Smooth muscle cell (in vitro differentiated cells): Measurements from ENCODE around the gene SPATA33. TPM values are rescaled to one million over a fixed set of nuclear protein-coding genes. Genes with fewer than 3 reads are reported as not detected.

ENCODE experiments used
- DNase-seq: peaks from one replicate; lab custom pipeline; 2025; ENCODE audit not compliant: unreplicated experiment; lab: John Stamatoyannopoulos, UW
- H2AFZ ChIP-seq: fragments of 200-600 bp; sonication (generic); 2 replicates; pipeline ENCODE4 v1.6.0; 2016; ENCODE audit warnings: antibody characterized with exemption, low read depth, mild to moderate bottlenecking
- H3F3A ChIP-seq: fragments of 200-600 bp; sonication (generic); 2 replicates; pipeline ENCODE4 v1.6.0; 2017; ENCODE audit warnings: antibody characterized with exemption, low read depth
- H3K27ac ChIP-seq: fragments of 200-600 bp; sonication (generic); 2 replicates; pipeline ENCODE4 v1.5.1; 2016; ENCODE audit warnings: low read depth, mild to moderate bottlenecking
- H3K27me3 ChIP-seq: fragments of 200-600 bp; sonication (generic); 2 replicates; pipeline ENCODE4 v1.6.1; 2016; ENCODE audit warnings: low read depth, mild to moderate bottlenecking
- H3K36me3 ChIP-seq: fragments of 200-600 bp; sonication (generic); 2 replicates; pipeline ENCODE4 v1.5.1; 2016; ENCODE audit warnings: low read depth
- H3K4me1 ChIP-seq: fragments of 200-600 bp; sonication (generic); 2 replicates; pipeline ENCODE4 v1.5.1; 2016; ENCODE audit warnings: low read depth
- H3K4me2 ChIP-seq: fragments of 200-600 bp; sonication (generic); 2 replicates; pipeline ENCODE4 v1.6.0; 2016; ENCODE audit warnings: mild to moderate bottlenecking
- H3K4me3 ChIP-seq: fragments of 200-600 bp; sonication (generic); 2 replicates; pipeline ENCODE4 v1.5.1; 2016; ENCODE audit warnings: mild to moderate bottlenecking
- H3K79me2 ChIP-seq: fragments of 200-600 bp; sonication (generic); 2 replicates; pipeline ENCODE4 v1.6.0; 2016; ENCODE audit warnings: low read depth, mild to moderate bottlenecking
- H3K9ac ChIP-seq: fragments of 200-600 bp; sonication (generic); 2 replicates; pipeline ENCODE4 v1.6.0; 2016; ENCODE audit warnings: low read depth
- H3K9me3 ChIP-seq: fragments of 200-600 bp; sonication (generic); replicated peaks from 2 replicates; pipeline ENCODE4 v1.5.1; 2016; ENCODE audit warnings: low read depth
- H4K20me1 ChIP-seq: fragments of 200-600 bp; sonication (generic); 2 replicates; pipeline ENCODE4 v1.6.0; 2016; ENCODE audit warnings: low read depth
- CTCF ChIP-seq: fragments of 200-600 bp; sonication (generic); IDR thresholded peaks from 2 replicates; pipeline ENCODE4 v1.5.1; 2017; ENCODE audit warnings: borderline replicate concordance, mild to moderate bottlenecking, antibody characterized with exemption; ENCODE audit not compliant: insufficient read depth, poor library complexity, severe bottlenecking
- WGBS: methylation state at CpG from one replicate; pipeline ENCODE4 v1.1.7; 2016; ENCODE audit warnings: low lambda C conversion rate; 5-methylcytosine and 5-hydroxymethylcytosine counted together
- polyA plus RNA-seq: library from polyadenylated mRNA; unstranded; fragments of >200 nt; fragmentation: Nextera tagmentation; extraction: Ambion mirVana; gene quantifications from 2 replicates; pipeline ENCODE4 v1.2.1, GENCODE V29; 2016
- total RNA-seq: library from RNA; depleted of rRNA; stranded (reverse); fragments of >200 nt; gene quantifications from 2 replicates; pipeline ENCODE4 v1.2.3, GENCODE V29; 2014

Gene SPATA33
- total and polyA plus RNA-seq, 2 experiments from 2014 or later: 4.0 to 8.1 TPM

- peaks cover 19% of the 10 kb centered on the region for H3K79me2 ChIP-seq
Observed at GRCh38 chr16:89685916-89686315, 28.3 kb downstream of the SPATA33 start.

GRCh38 chr16:89686520-89687091 is 29.0 kb downstream of the SPATA33 start, which contains the start of gene CDK10:
Gene CDK10 (plus strand): TSS chr16:89686689. CDS start chr16:89686711, 22 bp downstream.
- H3K36me3 ChIP-seq: no peaks in the 10 kb centered on the region
- no peaks in the 10 kb centered on the region for H4K20me1 ChIP-seq
- H2AFZ ChIP-seq: peak within 1 kb of the TSS; percentile 96
- peak within 1 kb of the TSS; percentile 98 for H3K4me2 ChIP-seq
- peak within 1 kb of the TSS; percentile 78 for H3K27ac ChIP-seq
- peak; percentile 87 for DNase-seq
- H3K9me3 ChIP-seq: no peaks in the 10 kb centered on the region
- H3F3A ChIP-seq: no peaks in the 10 kb centered on the region
- H3K4me1 ChIP-seq: peaks cover 8% of the 10 kb centered on the region
- H3K4me3 ChIP-seq: peak within 1 kb of the TSS; percentile 92
- WGBS: 3% methylated on average over 59 of the region's 67 CpGs
- peaks cover 19% of the 10 kb centered on the region for H3K79me2 ChIP-seq
- no peak for TF ChIP-seq CTCF
- peak within 1 kb of the TSS; percentile 71 for H3K9ac ChIP-seq
- no peaks in the 10 kb centered on the region for H3K27me3 ChIP-seq

More at GRCh38 chr16:89685916-89686315, 28.3 kb downstream of the SPATA33 start:
- Histone ChIP-seq H3K36me3 (no peaks in the 10 kb centered on the region), H3K9ac (no peak overlapping the region), H3K4me3 (no peak overlapping the region), H3K4me1 (peaks cover 8% of the 10 kb centered on the region), H3K9me3 (no peaks in the 10 kb centered on the region), H2AFZ (no peak overlapping the region), H3F3A (no peaks in the 10 kb centered on the region), H3K4me2 (no peak overlapping the region), H3K27ac (no peak overlapping the region), H3K27me3 (no peaks in the 10 kb centered on the region), H4K20me1 (no peaks in the 10 kb centered on the region)
- TF ChIP-seq CTCF: no peak
- DNase-seq: no peak
- WGBS: 100% methylated on average over 1 of the region's 1 CpG

GRCh38 chr16:89687092-89687940 is 29.7 kb downstream of the SPATA33 start:
- WGBS: 22% methylated on average over 42 of the region's 42 CpGs
- Histone ChIP-seq H3K4me1 (peaks cover 8% of the 10 kb centered on the region), H3K4me3 (peak overlapping the region; percentile 92), H3K79me2 (peaks cover 19% of the 10 kb centered on the region), H3F3A (no peaks in the 10 kb centered on the region), H3K27ac (peak overlapping the region; percentile 78), H3K27me3 (no peaks in the 10 kb centered on the region), H3K36me3 (no peaks in the 10 kb centered on the region), H3K4me2 (peak overlapping the region; percentile 98), H4K20me1 (no peaks in the 10 kb centered on the region), H3K9me3 (no peaks in the 10 kb centered on the region), H3K9ac (peak overlapping the region; percentile 71), H2AFZ (no peak overlapping the region)
- DNase-seq: peak; percentile 59
- no peak for TF ChIP-seq CTCF
